PC-9 (cell line): ENCODE data around the gene H3-3A. TPM values are rescaled to one million over a fixed set of nuclear protein-coding genes. Genes with fewer than 3 reads are reported as not detected.

Experiments
- BruUV-seq: library from RNA; stranded (reverse); fragments of 400-500 nt; replicated peaks from 2 replicates; lab custom pipeline; 2021; lab: Mats Ljungman, UMichigan
- CTCF ChIA-PET: fragments of 300-600 bp; sonication (Branson Sonifier 250); formaldehyde crosslinking; loops from one replicate; lab custom pipeline; 2022; ENCODE audit warnings: antibody characterized with exemption; lab: Charles Lee
- POLR2A ChIA-PET: fragments of 300-600 bp; sonication (Branson Sonifier 250); formaldehyde crosslinking; loops from one replicate; lab custom pipeline; 2022; ENCODE audit warnings: antibody characterized with exemption; ENCODE audit not compliant: unreplicated experiment; lab: Charles Lee
- DNase-seq, 2 experiments: peaks; one replicate each; pipeline versions ENCODE4 v3.0.0 to v3.0.0-alpha.2; 2015 to 2022; ENCODE audit warnings: mixed read lengths in 1 of 2
- H2AFZ ChIP-seq: fragments of 200-600 bp; sonication (generic); 2 replicates; pipeline ENCODE4 v1.8.1; 2017; ENCODE audit warnings: antibody characterized with exemption
- H3F3A ChIP-seq: fragments of 200-600 bp; sonication (generic); 2 replicates; pipeline ENCODE4 v1.8.1; 2017; ENCODE audit warnings: antibody characterized with exemption, mild to moderate bottlenecking, low read depth; ENCODE audit not compliant: insufficient read depth
- H3K27ac ChIP-seq: fragments of 200-600 bp; sonication (generic); 2 replicates; pipeline ENCODE4 v1.6.1; 2016; ENCODE audit warnings: mixed run types
- H3K27me3 ChIP-seq: fragments of 200-600 bp; sonication (generic); 2 replicates; pipeline ENCODE4 v1.6.1; 2016; ENCODE audit warnings: low read depth, mixed run types; ENCODE audit not compliant: insufficient read depth
- H3K36me3 ChIP-seq: fragments of 200-600 bp; sonication (generic); 2 replicates; pipeline ENCODE4 v1.6.1; 2016; ENCODE audit warnings: low read depth, mixed run types
- H3K4me1 ChIP-seq: fragments of 200-600 bp; sonication (generic); replicated peaks from 2 replicates; pipeline ENCODE4 v1.6.1; 2016; ENCODE audit warnings: mixed run types; ENCODE audit not compliant: insufficient read depth
- H3K4me2 ChIP-seq: fragments of 200-600 bp; sonication (generic); 2 replicates; pipeline ENCODE4 v1.6.1; 2017; ENCODE audit warnings: mixed run types
- H3K4me3 ChIP-seq: fragments of 200-600 bp; sonication (generic); 2 replicates; pipeline ENCODE4 v1.6.1; 2016; ENCODE audit warnings: mixed run types
- H3K79me2 ChIP-seq: fragments of 200-600 bp; sonication (generic); 2 replicates; pipeline ENCODE4 v1.6.1; 2017; ENCODE audit warnings: low read depth, mixed run types
- H3K9me2 ChIP-seq: fragments of 200-600 bp; sonication (generic); 2 replicates; pipeline ENCODE4 v1.8.1; 2017; ENCODE audit warnings: mild to moderate bottlenecking; ENCODE audit not compliant: insufficient read depth
- H3K9me3 ChIP-seq: fragments of 200-600 bp; sonication (generic); 2 replicates; pipeline ENCODE4 v1.8.1; 2016; ENCODE audit warnings: low read depth; ENCODE audit not compliant: insufficient read depth
- H4K20me1 ChIP-seq: fragments of 200-600 bp; sonication (generic); 2 replicates; pipeline ENCODE4 v1.8.1; 2017; ENCODE audit not compliant: insufficient read depth
- CTCF ChIP-seq: fragments of 200-600 bp; sonication (generic); conservative IDR thresholded peaks from 2 replicates; pipeline ENCODE4 v1.6.1; 2017; ENCODE audit warnings: mixed run types, antibody characterized with exemption, mild to moderate bottlenecking, moderate library complexity
- EZH2 ChIP-seq: fragments of 200-600 bp; sonication (generic); IDR thresholded peaks from 2 replicates; pipeline ENCODE4 v1.8.0; 2017; ENCODE audit warnings: antibody characterized with exemption, low read depth
- intact Hi-C: fragments of 100-400 bp; cut with micrococcal nuclease; formaldehyde crosslinking; loops from one replicate; pipeline ENCODE4 v1.10.0; 2022; ENCODE audit not compliant: unreplicated experiment
- total RNA-seq: library from RNA; stranded (reverse); gene quantifications from 2 replicates; pipeline ENCODE4 v1.2.3, GENCODE V29; 2021

H3-3A gene
- total RNA-seq, 1 experiment from 2014 or later, result 584 TPM

DNA sequence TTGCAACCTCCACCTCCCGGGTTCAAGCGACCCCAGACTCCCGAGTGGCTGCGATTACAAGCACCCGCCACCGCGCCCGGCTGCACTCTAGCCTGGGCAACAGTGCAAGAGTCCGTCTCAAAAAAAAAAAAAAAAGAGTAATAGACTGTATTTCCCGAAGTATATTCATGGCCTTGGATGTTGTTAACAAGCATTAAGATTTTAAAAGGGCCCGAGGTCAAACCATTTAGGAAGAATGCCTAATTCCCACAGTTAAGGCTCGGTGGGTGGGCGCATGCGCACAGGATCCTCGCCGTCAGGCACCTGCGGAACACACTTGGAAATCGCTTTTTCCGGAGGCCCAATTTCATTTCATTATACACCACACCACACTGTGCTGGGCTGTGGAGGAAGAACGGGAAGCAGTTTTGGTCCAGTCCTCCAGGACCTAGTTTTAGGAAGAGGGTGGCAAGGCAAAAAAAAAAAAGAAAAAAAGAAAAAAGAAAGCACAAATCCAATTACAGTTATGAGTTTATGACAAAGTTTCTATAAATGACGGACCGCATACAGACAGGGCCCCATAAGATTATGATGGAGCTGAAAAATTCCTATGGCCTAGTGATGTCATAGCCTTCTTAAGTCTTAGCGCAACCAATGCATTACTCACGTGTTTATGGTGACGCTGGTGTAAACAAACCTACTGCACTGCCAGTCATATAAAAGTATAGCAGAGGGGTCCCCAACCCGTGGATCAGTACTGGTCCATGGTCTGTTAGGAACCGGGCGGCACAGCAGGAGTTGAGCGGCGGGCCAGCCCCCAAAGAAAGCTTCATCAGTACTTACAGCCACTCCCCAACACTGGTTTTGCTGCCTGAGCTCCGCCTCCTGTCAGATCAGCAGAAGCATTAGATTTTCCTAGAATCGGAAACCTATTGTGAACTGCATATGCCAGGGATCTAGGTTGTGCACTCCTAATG lies 38.2 kb downstream of the H3-3A start:
- no peaks in the 10 kb centered on the region for H3K27me3 ChIP-seq
- peaks cover 24% of the 10 kb centered on the region for H3K4me1 ChIP-seq
- no peaks in the 10 kb centered on the region for H3K36me3 ChIP-seq
- H4K20me1 ChIP-seq, result no peaks in the 10 kb centered on the region
- ChIA-PET POLR2A (interaction anchor here (0.7 kb wide), 1 partner anchor 322 kb away, joined by 3 read pairs; no protein-coding TSS in a partner anchor), CTCF (no interaction called here)
- no peak overlapping the region for H3K4me3 ChIP-seq
- intact Hi-C loops, result no loop called here
- no peaks in the 10 kb centered on the region for H3K9me3 ChIP-seq
- no peaks in the 10 kb centered on the region for H3K79me2 ChIP-seq
- H3K27ac ChIP-seq, result no peak overlapping the region
- DNase-seq, result no peak
- no TSS peak for BruUV-seq
- peaks cover 3% of the 10 kb centered on the region; the same call in 1 of the 2 replicates for H3F3A ChIP-seq
- no peak for TF ChIP-seq EZH2
- TF ChIP-seq CTCF, result no peak
- no peaks in the 10 kb centered on the region for H3K9me2 ChIP-seq
- H3K4me2 ChIP-seq, result no peak overlapping the region
- no peak overlapping the region for H2AFZ ChIP-seq

DNA sequence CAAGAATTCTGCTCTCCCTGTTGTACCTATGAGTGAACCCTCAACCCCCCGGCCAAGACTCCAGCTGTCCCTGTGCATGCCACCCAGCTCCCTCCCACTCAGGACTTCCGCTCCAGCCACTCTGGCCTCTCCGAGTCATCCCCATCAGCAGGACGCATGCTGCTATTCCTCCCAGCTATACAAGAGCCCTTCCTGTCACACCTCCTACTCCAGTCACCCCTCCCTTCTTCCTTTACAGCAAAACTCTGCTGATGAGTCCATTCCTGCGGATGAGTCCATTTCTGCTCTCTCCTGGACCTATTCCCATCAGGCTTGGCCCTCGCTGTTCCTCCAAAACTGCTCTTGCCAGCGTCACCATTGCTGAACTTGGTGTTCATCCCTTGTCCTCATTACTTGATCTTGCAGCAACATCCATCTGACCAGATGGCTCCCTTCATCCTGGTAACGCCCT lies 42.2 kb downstream of the H3-3A start:
- Histone ChIP-seq H3K27me3 (no peaks in the 10 kb centered on the region), H4K20me1 (no peaks in the 10 kb centered on the region), H3K36me3 (no peaks in the 10 kb centered on the region), H3K27ac (no peak overlapping the region), H3K79me2 (no peaks in the 10 kb centered on the region), H3K4me3 (no peak overlapping the region), H3F3A (peaks cover 24% of the 10 kb centered on the region; the same call in 1 of the 2 replicates), H3K4me2 (no peak overlapping the region), H3K9me3 (no peaks in the 10 kb centered on the region), H3K9me2 (no peaks in the 10 kb centered on the region), H2AFZ (no peak overlapping the region), H3K4me1 (peaks cover 28% of the 10 kb centered on the region)
- intact Hi-C loops, result loop anchor here (5.0 kb wide), 1 partner anchor 107 kb away; the partner anchor contains the start of gene SDE2
- ChIA-PET CTCF (no interaction called here), POLR2A (no interaction called here)
- no TSS peak for BruUV-seq
- no peak for DNase-seq
- TF ChIP-seq EZH2 (no peak), CTCF (no peak)

DNA sequence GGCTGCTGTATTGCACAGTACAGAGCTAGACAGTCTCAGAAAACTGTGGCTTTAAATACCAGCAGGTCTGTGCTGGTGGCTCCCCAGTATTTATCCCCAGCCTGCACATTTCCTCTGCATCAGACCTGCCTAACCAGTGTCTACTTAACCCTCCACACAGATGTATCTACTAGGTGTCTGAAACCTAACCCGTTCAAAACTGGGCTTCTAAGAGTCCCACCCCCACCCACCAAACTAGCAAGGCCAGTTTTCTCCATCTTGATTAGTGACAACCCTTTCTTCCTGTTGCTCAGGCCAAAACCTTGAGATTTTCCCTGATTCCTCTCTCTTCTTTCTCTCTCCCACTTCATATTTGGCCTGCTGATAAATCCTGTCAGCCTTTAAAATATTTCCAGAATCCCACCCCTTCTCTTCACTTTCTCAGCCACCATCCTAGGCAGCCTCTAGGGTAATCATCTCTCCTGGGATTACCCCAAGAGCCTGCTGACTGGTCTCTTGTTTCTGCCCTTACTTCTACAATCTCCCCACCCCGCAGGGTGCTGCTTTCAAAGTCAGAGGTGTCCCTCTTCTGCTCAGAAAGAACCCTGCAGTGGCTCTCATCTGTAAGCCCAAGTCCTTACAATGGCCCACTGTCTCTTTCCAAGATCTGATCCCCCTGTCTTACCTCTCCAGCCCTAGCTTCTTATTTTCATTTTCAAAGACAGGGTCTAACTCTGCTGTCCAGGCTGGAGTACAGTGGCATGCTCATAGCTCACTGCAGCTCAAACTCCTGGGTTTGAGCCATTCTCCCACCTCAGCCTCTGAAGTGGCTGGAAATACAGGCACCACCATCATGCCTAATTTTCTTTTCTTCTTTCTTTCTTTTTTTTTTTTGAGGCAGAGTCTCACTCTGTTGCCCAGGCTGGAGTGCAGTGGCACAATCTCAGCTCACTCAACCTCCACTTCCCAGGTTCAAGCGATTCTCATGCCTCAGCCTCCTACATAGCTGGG lies 45.2 kb downstream of the H3-3A start:
- H4K20me1 ChIP-seq, result no peaks in the 10 kb centered on the region
- H3K4me2 ChIP-seq, result peak overlapping the region; percentile 70
- no TSS peak for BruUV-seq
- H3K4me1 ChIP-seq, result peaks cover 37% of the 10 kb centered on the region
- peak overlapping the region; percentile 79 for H2AFZ ChIP-seq
- ChIA-PET CTCF (interaction anchor here (0.6 to 5.6 kb wide), 4 partner anchors 13 to 46 kb away, joined by 3 to 29 read pairs (median 4); no protein-coding TSS in a partner anchor), POLR2A (no interaction called here)
- DNase-seq, result peak; percentile 56 to 87
- no peak overlapping the region for H3K4me3 ChIP-seq
- H3K9me3 ChIP-seq, result no peaks in the 10 kb centered on the region
- no peaks in the 10 kb centered on the region for H3K27me3 ChIP-seq
- peaks cover 38% of the 10 kb centered on the region; the same call in 1 of the 2 replicates for H3F3A ChIP-seq
- intact Hi-C loops, result loop anchor here (1.0 to 5.0 kb wide), 3 partner anchors 25 to 110 kb away; partner anchors contain the start of gene SDE2
- H3K79me2 ChIP-seq, result no peaks in the 10 kb centered on the region
- H3K9me2 ChIP-seq, result no peaks in the 10 kb centered on the region
- peak overlapping the region; percentile 70 for H3K27ac ChIP-seq
- no peaks in the 10 kb centered on the region for H3K36me3 ChIP-seq
- TF ChIP-seq EZH2, result no peak
- no peak for TF ChIP-seq CTCF
